ENCODE results near the gene ZNF575. TPM values are rescaled to one million over a fixed set of nuclear protein-coding genes. Genes with fewer than 3 reads are reported as not detected.

The ZNF575 gene
- polyA plus RNA-seq, 1 donor (not counting 4 experiments of a cell fraction or from before 2014, with no cell fraction given), result 0.05 TPM

DNA sequence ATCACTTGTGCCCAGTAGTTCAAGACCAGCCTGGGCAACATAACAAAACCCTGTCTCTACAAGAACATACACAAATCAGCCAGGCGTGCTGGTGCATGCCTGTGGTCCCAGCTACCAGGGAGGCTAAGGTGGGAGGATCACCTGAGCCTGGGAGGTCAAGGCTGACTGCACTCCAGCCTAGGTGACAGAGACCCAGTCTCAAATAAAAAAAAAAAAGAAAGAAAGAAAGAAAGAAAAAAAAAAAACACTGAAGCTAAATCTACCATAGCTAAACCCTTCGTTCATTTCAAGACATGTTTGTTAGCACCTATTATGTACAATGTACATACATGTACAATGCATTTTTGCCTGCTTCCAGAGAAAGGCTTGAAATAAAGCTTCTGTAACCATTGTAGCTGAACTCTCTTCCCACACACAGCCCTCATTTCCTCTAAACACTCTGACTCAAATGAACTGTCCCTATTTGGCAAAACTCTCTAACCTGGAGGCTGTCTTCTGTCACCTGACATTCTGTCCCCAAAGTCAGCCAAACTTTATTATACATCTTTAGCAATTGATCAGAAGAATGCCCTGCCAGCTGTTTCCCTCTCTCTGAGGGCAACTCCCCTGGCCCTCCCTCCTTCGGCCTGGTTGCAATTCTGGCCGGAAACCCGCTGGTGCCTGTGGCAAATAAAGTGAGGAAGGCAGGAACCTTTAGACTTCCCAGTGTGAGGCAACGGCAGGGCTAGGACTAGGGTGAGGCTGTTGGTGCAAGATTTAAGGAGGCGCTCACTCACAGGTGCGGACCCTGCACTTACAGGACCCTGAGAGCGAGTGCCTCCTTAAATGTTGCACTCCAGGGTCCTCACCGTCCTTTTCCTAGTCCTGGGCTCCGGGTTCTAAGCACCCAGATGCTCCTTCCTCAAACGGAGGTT is 7.8 kb upstream of the ZNF575 start:
- peak; percentile 52 for FAIRE-seq
- peaks cover 61% of the 10 kb centered on the region for H3K79me2 ChIP-seq (ENCODE audit: control insufficient read depth, insufficient read depth, low read length)
- peak overlapping the region; percentile 95 for H3K27ac ChIP-seq (ENCODE audit: control insufficient read depth, insufficient read depth, low read length)
- H3K9me3 ChIP-seq (ENCODE audit: control insufficient read depth, low read depth, low read length), result no peaks in the 10 kb centered on the region
- H3K4me3 ChIP-seq (ENCODE audit: control insufficient read depth in 2 of 3, extremely low read depth in 1 of 3, insufficient read depth in 2 of 3, low read depth in 1 of 3, low read length in 3 of 3), result peak overlapping the region; percentile 79 to 98 (median 95)
- H3K36me3 ChIP-seq (ENCODE audit: control insufficient read depth in 2 of 2, extremely low read depth in 1 of 2, insufficient read depth in 2 of 2, low read length in 2 of 2), result peaks cover 8 to 9% of the 10 kb centered on the region in 2 experiments
- no peak for TF ChIP-seq EZH2 (IDR thresholded peaks at IDR 0.05; ENCODE audit: low read length)
- TF ChIP-seq, protein P1, sequence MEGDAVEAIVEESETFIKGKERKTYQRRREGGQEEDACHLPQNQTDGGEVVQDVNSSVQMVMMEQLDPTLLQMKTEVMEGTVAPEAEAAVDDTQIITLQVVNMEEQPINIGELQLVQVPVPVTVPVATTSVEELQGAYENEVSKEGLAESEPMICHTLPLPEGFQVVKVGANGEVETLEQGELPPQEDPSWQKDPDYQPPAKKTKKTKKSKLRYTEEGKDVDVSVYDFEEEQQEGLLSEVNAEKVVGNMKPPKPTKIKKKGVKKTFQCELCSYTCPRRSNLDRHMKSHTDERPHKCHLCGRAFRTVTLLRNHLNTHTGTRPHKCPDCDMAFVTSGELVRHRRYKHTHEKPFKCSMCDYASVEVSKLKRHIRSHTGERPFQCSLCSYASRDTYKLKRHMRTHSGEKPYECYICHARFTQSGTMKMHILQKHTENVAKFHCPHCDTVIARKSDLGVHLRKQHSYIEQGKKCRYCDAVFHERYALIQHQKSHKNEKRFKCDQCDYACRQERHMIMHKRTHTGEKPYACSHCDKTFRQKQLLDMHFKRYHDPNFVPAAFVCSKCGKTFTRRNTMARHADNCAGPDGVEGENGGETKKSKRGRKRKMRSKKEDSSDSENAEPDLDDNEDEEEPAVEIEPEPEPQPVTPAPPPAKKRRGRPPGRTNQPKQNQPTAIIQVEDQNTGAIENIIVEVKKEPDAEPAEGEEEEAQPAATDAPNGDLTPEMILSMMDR (optimal IDR thresholded peaks at IDR 0.05 in 1 of 3, IDR thresholded peaks at IDR 0.05 in 1 of 3, conservative IDR thresholded peaks at IDR 0.05 in 1 of 3; ENCODE audit: extremely low read depth in 1 of 3, insufficient read depth in 2 of 3, low read length in 3 of 3), result no peak
- dilution Hi-C loops (cut with MboI; ENCODE audit: extremely low pct_ligation_motif_present, low sequenced_read_pairs), result no loop called here
- no peaks in the 10 kb centered on the region for H3K9me1 ChIP-seq (ENCODE audit: control insufficient read depth, extremely low read depth, insufficient read depth, low read length)
- H2AFZ ChIP-seq (ENCODE audit: control insufficient read depth, low read length), result no peak overlapping the region
- H3K4me2 ChIP-seq (ENCODE audit: control insufficient read depth, extremely low read depth, insufficient read depth, low read depth, low read length), result peak overlapping the region; percentile 74
- H3K9ac ChIP-seq (ENCODE audit: control insufficient read depth, extremely low read depth, insufficient read depth, low read length), result peak overlapping the region; percentile 88
- H3K4me1 ChIP-seq (ENCODE audit: control insufficient read depth, extremely low read depth, insufficient read depth, low read length), result peaks cover 37% of the 10 kb centered on the region
- H4K20me1 ChIP-seq (ENCODE audit: control insufficient read depth, extremely low read depth, insufficient read depth, low read length), result peaks cover 3% of the 10 kb centered on the region
- H3K27me3 ChIP-seq (ENCODE audit: control insufficient read depth, extremely low read depth, insufficient read depth, low read length), result no peaks in the 10 kb centered on the region
- DNase-seq (ENCODE audit: low read depth, low spot score), result no peak

DNA sequence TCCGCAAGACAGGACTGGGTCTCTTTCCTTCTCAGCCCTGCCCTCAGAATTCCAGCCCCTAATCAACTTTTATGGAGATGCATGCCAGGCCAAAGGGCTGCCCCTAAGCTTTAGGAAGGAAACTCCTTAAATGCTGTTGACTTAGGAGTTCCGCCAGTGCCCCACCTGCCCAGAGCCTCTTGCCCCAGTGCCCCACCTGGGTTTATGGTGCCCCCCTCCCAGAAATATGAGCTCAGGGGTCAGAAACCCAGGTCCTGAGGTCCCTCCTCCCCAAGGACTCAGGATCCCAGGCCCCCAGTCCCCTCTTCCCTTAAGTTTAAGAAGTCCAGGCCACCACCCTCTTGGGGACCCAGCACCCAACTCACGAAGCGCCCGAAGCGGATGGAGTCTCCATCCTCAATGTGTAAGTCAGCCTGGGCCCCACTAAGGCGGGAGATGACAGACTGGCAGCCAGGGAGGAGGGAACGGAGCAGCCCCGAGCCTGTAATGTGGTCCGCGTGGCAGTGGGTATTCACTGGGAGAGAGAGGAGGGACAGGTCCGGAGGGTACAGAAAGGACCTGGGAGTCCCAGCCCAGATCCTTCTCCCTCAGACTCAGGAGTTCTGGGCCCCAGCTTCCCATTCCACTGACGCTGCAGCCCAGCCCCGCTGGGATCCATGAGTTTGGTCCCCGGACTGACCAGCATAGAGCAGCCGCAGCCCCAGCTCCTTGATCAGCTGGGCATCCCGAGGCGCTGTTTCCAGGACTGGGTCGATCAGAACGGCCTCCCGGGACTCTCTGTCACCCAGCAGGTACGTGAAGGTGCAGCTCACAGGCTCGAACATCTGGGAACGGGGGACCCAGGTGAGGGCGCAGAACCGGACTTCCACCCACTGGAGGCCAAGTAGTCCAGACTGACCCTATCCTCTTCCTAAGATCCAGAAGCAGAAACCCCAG is 6.9 kb upstream of the ZNF575 start:
- Histone ChIP-seq H3K4me3 (ENCODE audit: control insufficient read depth in 2 of 3, extremely low read depth in 1 of 3, insufficient read depth in 2 of 3, low read depth in 1 of 3, low read length in 3 of 3) (peak overlapping the region; percentile 79 to 98 (median 95)), H3K9me1 (ENCODE audit: control insufficient read depth, extremely low read depth, insufficient read depth, low read length) (no peaks in the 10 kb centered on the region), H3K9ac (ENCODE audit: control insufficient read depth, extremely low read depth, insufficient read depth, low read length) (peak overlapping the region; percentile 88), H3K79me2 (ENCODE audit: control insufficient read depth, insufficient read depth, low read length) (peaks cover 59% of the 10 kb centered on the region), H3K36me3 (ENCODE audit: control insufficient read depth in 2 of 2, extremely low read depth in 1 of 2, insufficient read depth in 2 of 2, low read length in 2 of 2) (peaks cover 3 to 9% of the 10 kb centered on the region in 2 experiments), H2AFZ (ENCODE audit: control insufficient read depth, low read length) (no peak overlapping the region), H3K4me1 (ENCODE audit: control insufficient read depth, extremely low read depth, insufficient read depth, low read length) (peaks cover 37% of the 10 kb centered on the region), H3K4me2 (ENCODE audit: control insufficient read depth, extremely low read depth, insufficient read depth, low read depth, low read length) (peak overlapping the region; percentile 74), H4K20me1 (ENCODE audit: control insufficient read depth, extremely low read depth, insufficient read depth, low read length) (peaks cover 3% of the 10 kb centered on the region), H3K27ac (ENCODE audit: control insufficient read depth, insufficient read depth, low read length) (peak overlapping the region; percentile 95), H3K9me3 (ENCODE audit: control insufficient read depth, low read depth, low read length) (no peaks in the 10 kb centered on the region), H3K27me3 (ENCODE audit: control insufficient read depth, extremely low read depth, insufficient read depth, low read length) (no peaks in the 10 kb centered on the region)
- dilution Hi-C loops (cut with MboI; ENCODE audit: extremely low pct_ligation_motif_present, low sequenced_read_pairs), result no loop called here
- TF ChIP-seq, protein P1 (optimal IDR thresholded peaks at IDR 0.05 in 1 of 3, IDR thresholded peaks at IDR 0.05 in 1 of 3, conservative IDR thresholded peaks at IDR 0.05 in 1 of 3; ENCODE audit: extremely low read depth in 1 of 3, insufficient read depth in 2 of 3, low read length in 3 of 3), result no peak
- TF ChIP-seq EZH2 (IDR thresholded peaks at IDR 0.05; ENCODE audit: low read length), result no peak
- DNase-seq (ENCODE audit: low read depth, low spot score), result no peak
- no peak for FAIRE-seq

All from keratinocyte (primary cell).